SJCRH30 (cell line): ENCODE measurements around the gene HPCAL1. TPM values are rescaled to one million over a fixed set of nuclear protein-coding genes. Genes with fewer than 3 reads are reported as not detected.
A peak's percentile ranks its signal among the peaks of the same experiment; 100 is the strongest.

ENCODE experiments used
- DNase-seq, 2 experiments: peaks; one replicate each; pipeline ENCODE4 v3.0.0-alpha.2; 2015 to 2020
- H3K27ac ChIP-seq: fragments of 250-450 bp; sonication (Bioruptor Pico); 2 replicates; pipeline ENCODE4 v1.5.1; 2020; ENCODE audit warnings: mild to moderate bottlenecking, moderate library complexity
- H3K27me3 ChIP-seq: fragments of 250-450 bp; sonication (Bioruptor Pico); 2 replicates; pipeline ENCODE4 v1.5.1; 2020; ENCODE audit warnings: mild to moderate bottlenecking, moderate library complexity
- H3K36me3 ChIP-seq: fragments of 250-450 bp; sonication (Bioruptor Pico); 2 replicates; pipeline ENCODE4 v1.5.1; 2020; ENCODE audit warnings: mild to moderate bottlenecking, moderate library complexity
- H3K4me1 ChIP-seq: fragments of 250-450 bp; sonication (Bioruptor Pico); 2 replicates; pipeline ENCODE4 v1.5.1; 2020; ENCODE audit warnings: mild to moderate bottlenecking, moderate library complexity
- H3K4me3 ChIP-seq: fragments of 250-450 bp; sonication (Bioruptor Pico); 2 replicates; pipeline ENCODE4 v1.5.1; 2020; ENCODE audit warnings: mild to moderate bottlenecking, moderate library complexity
- H3K9me3 ChIP-seq: fragments of 250-450 bp; sonication (Bioruptor Pico); replicated peaks from 2 replicates; pipeline ENCODE4 v1.5.1; 2020; ENCODE audit warnings: mild to moderate bottlenecking, moderate library complexity
- total RNA-seq: library from RNA; depleted of rRNA; stranded (reverse); fragments of >200 nt; shearing (Covaris generic); gene quantifications from 2 replicates; pipeline ENCODE4 v1.2.3, GENCODE V29; 2014

The HPCAL1 gene
- total RNA-seq, 1 experiment from 2014 or later, result 52.4 TPM

DNA sequence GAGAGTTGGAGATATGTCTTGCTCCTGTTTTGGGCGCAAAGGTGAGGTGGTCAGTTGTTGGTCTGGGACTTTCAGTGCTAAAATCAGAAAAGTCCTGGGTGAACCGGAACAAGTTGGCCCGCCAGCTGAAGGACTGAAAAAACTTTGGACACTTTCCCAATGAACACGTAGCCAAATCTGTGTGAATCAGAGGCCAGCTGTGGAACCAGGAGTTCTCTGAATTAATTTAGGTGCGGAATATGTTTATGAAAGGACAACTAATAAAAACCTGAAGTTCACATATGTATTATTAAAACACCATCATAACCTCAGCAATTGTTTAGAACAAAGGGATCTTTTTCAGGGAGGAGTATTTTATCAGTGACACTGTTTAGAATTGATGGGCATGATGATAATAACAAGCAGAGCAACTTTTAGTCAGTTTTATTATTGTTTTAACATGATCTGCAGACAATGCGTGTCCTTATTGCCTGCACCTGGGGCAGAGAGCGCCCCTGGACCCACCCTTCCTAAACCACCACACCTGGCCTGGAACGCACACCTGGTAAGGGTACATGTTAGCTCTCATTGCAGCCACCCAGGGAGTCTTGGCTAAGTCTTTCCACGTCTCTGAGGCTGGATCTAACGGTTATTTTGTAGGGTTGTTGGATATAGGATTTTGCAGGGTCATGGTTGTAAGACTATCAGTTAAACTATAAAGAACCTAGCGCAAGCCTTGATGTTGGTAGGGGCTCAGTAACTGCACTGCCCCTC, 155.3 kb downstream of the HPCAL1 start:
- H3K27ac ChIP-seq, result no peak overlapping the region
- H3K4me3 ChIP-seq, result no peak overlapping the region
- H3K27me3 ChIP-seq, result no peaks in the 10 kb centered on the region
- no peak for DNase-seq
- peaks cover 35% of the 10 kb centered on the region for H3K4me1 ChIP-seq
- no peaks in the 10 kb centered on the region for H3K36me3 ChIP-seq
- no peaks in the 10 kb centered on the region for H3K9me3 ChIP-seq

DNA sequence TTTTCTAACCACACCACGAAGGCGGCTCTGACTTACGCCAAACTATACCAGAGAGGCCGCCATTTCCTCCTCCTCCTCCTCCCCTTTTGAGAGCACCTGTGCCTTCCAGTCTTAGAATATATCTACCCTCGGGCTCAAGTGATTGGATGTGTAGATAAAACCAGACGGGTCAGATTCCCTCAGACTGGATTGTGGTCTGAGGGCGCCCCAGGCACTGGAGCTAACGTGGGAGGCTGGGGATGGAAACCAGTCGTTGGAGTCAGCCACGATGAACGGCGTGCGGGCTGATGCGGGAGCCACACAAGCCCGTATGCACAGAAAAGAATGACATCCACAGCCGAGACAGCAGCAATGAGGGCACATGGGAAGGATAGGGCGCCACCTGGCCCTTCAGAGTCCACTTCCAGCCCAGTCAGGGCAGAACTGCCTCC, 157.7 kb downstream of the HPCAL1 start:
- Histone ChIP-seq H3K27me3 (no peaks in the 10 kb centered on the region), H3K9me3 (no peaks in the 10 kb centered on the region), H3K4me3 (no peak overlapping the region), H3K36me3 (no peaks in the 10 kb centered on the region), H3K27ac (peak overlapping the region; percentile 36), H3K4me1 (peaks cover 28% of the 10 kb centered on the region)
- DNase-seq, result peak; percentile 87 to 95

DNA sequence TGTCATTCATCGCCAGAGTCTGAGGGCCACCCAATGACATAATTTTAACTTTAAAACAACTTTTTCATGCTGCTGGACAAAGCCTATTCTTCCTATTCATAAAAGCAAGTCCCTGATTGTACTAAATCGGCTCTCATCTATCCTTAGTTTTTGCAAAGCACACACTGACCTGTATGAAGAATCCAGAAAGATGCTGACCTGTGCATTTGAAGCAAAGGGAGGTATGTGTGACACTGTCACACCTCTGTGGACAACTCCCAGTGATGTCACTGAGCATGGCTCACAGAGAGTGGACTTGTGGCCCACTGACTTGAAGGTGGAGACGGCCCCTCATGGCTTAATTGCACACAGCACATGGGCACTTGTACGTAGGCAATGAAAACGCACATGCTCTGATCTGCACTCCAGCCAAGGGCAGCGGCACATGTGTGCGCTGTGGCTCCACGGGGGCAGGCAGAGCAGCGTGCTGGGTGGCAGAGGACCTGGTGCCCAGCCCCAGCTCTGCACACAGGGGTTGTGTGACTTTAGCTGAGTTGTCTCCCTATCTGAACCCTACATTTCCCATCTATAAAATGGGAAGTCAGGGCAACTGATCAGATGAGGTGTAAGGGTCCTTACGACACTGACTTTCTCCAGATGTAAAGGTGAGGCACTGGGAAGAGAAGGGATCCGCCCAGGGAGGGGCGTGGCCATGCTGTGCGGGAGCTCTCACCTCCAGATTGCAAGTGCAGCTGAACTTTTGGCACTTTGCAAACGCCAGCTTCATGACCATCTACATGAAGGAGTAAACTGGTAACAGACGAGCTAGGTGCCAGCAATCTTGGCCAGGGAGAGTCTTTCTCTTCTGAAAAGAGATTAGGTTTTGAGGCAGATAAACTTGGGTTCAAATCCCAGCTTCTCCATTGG, 159.7 kb downstream of the HPCAL1 start:
- no peaks in the 10 kb centered on the region for H3K36me3 ChIP-seq
- DNase-seq, result no peak
- no peaks in the 10 kb centered on the region for H3K27me3 ChIP-seq
- no peaks in the 10 kb centered on the region for H3K9me3 ChIP-seq
- H3K27ac ChIP-seq, result no peak overlapping the region
- peaks cover 28% of the 10 kb centered on the region for H3K4me1 ChIP-seq
- no peak overlapping the region for H3K4me3 ChIP-seq

DNA sequence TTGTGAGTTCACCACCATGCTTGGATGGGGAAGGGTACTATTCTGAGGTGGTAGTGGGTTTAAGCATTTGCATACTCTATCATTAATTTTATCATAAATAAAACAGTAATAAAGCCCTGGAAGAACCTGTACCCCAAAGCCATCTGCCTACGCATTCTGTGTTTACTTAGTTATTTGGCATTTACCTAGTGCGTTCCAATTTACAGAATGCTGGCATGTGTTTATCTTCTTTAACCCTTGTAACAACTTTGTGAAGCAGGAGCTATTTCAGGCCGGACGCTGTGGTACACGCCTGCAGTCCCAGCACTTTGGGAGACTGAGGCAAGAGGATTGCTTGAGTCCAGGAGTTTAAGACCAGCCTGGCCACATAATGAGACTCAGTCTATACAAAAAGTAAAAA, 163.2 kb downstream of the HPCAL1 start:
- H3K27ac ChIP-seq, result no peak overlapping the region
- no peak for DNase-seq
- no peaks in the 10 kb centered on the region for H3K27me3 ChIP-seq
- H3K9me3 ChIP-seq, result no peaks in the 10 kb centered on the region
- no peaks in the 10 kb centered on the region for H3K36me3 ChIP-seq
- H3K4me1 ChIP-seq, result peaks cover 20% of the 10 kb centered on the region
- no peak overlapping the region for H3K4me3 ChIP-seq

DNA sequence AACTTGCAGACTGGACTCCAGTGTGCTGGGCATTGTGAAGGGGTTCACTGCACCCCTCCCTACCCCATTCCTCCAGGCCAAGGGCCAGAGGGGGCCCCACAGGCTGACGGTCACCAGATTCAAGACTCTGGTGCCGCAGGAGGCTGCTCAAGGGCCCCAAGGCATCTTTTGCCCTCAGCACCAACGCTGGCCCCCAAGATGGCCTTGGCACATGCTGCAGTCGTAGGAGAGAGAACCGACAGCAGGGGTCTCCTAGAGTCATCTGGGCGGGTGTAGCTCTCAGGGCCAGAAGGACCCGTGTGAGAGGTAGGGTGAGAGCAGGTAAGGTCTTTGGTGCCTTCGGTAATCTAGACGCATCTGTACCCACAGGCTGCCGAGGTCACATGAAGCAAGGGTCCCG, 164.1 kb downstream of the HPCAL1 start:
- no peak overlapping the region for H3K27ac ChIP-seq
- H3K27me3 ChIP-seq, result no peaks in the 10 kb centered on the region
- peaks cover 11% of the 10 kb centered on the region for H3K4me1 ChIP-seq
- DNase-seq, result no peak
- H3K4me3 ChIP-seq, result no peak overlapping the region
- H3K9me3 ChIP-seq, result no peaks in the 10 kb centered on the region
- H3K36me3 ChIP-seq, result no peaks in the 10 kb centered on the region

DNA sequence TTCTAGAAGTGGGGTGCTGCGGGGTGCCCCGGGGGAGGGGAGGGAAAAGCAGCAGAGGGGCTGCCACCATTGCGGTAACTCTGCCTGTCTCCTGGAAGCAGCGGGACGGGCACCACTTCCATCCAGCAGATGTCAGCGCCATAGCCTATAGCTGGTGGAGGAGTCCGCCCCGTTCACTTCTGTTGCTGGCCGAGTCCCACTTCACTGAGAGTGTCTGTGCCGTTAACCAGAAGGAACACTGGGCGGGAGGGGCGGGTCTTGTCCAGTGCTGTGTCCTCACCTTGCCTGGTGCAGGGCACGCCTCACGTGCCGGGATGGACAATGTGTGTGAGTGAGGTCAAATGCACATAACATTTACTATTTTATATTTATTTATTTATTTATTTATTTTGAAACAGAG, 164.7 kb downstream of the HPCAL1 start:
- Histone ChIP-seq H3K27ac (no peak overlapping the region), H3K9me3 (no peaks in the 10 kb centered on the region), H3K4me1 (peaks cover 15% of the 10 kb centered on the region), H3K27me3 (no peaks in the 10 kb centered on the region), H3K36me3 (no peaks in the 10 kb centered on the region), H3K4me3 (no peak overlapping the region)
- DNase-seq, result no peak

DNA sequence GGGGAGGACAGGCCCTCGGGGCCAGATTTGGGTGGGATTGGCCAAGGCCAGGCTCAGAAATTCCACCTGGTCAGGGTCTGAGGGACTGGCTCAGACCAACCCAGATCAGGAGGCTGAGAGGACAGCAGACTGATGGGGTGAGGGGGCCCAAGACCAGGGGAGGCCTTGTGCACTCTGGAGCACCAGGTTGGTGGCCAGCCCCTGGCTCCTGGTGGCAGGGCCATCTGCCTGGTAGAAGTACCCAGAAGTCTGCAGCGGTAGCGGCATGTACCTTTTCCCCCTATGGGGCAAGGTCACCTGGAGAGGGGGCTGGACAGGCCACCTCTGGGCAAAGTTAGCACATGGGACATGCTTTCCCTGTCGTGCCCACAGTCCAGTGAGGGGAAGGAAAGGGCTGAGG, 166.6 kb downstream of the HPCAL1 start:
- no peak overlapping the region for H3K4me3 ChIP-seq
- no peak overlapping the region for H3K27ac ChIP-seq
- DNase-seq, result no peak
- H3K9me3 ChIP-seq, result no peaks in the 10 kb centered on the region
- no peaks in the 10 kb centered on the region for H3K27me3 ChIP-seq
- H3K36me3 ChIP-seq, result no peaks in the 10 kb centered on the region
- H3K4me1 ChIP-seq, result peaks cover 15% of the 10 kb centered on the region

DNA sequence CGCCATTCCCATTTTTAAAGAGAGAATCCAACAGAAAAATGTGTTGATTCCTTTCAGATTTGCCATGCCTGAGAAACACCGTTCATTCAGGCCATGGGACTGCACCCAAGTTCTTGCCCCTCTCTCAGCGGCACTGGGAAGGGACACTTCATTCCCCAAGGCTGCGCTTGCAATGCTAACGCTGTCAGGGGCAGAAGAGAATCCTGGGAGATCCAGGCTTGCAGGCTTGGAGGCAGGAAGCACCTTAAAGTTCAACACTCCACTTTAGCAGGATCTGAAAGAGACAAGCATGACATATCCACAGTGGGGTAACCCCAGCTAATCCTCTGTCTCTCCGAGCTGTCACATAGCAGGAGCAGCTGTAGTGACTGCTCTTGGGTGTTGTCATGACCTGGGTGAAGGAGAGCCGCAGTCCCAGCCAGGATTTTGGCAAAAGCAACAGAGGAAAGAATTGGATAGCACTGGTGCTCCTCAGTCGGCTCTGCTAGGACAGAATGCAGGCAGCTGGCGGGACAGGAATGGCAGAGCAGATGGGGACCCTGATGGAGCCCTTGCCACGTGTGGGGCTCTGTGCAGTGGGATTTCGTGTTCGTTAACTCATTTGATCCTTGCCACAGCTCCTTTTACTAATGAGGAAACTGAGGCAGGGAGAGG, 167.4 kb downstream of the HPCAL1 start:
- no peaks in the 10 kb centered on the region for H3K9me3 ChIP-seq
- peak; percentile 68 to 84 for DNase-seq
- H3K27me3 ChIP-seq, result no peaks in the 10 kb centered on the region
- H3K27ac ChIP-seq, result no peak overlapping the region
- H3K36me3 ChIP-seq, result no peaks in the 10 kb centered on the region
- no peak overlapping the region for H3K4me3 ChIP-seq
- H3K4me1 ChIP-seq, result peaks cover 15% of the 10 kb centered on the region

DNA sequence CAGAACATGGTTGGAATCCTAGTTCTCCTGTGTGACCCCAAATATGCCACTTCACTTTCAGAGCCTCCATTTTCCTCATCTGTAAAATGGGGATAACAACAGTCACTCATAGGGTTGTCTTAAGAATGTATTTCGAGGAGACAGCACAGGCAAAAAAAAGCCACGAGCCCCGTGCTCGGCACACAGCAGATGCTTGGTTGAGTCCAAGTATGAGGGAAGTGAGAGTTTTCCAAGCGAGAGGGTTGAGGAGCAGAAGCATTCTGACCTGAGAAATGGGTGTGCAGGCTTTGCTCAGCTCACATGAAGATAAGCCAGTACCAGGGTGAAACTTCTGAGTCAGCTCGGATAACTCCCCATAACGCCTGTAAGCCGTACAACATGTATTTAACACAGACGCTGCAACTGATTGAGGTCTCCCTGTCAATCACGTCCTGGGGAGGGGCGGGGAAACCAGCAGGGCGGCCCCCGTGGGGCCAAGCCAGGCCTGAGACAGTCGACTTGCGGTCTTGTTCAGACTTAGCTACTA, 168.4 kb downstream of the HPCAL1 start:
- Histone ChIP-seq H3K9me3 (no peaks in the 10 kb centered on the region), H3K4me1 (peaks cover 15% of the 10 kb centered on the region), H3K27ac (no peak overlapping the region), H3K36me3 (no peaks in the 10 kb centered on the region), H3K27me3 (no peaks in the 10 kb centered on the region), H3K4me3 (no peak overlapping the region)
- no peak for DNase-seq

DNA sequence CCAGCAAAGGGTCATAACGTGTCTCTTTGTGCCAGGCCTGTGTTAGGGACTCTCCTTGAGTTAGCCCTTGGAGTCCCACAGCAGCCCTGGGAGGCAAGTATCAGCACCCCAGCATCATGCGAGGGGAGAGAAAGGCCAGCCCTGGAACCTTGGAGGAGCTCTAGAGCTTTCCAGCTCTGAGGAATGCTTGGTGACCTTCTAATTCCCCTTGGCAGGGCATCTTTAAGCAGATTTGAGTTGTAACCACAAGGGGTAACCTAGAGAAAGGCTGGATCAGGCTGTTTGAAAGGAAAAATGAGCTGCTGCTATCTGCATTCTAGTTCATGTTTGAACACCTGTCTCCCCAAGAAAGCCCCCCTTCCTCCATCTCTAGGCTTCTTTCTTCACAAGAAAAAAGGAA, 169.3 kb downstream of the HPCAL1 start:
- Histone ChIP-seq H3K4me1 (peaks cover 15% of the 10 kb centered on the region), H3K27me3 (no peaks in the 10 kb centered on the region), H3K27ac (no peak overlapping the region), H3K4me3 (no peak overlapping the region), H3K36me3 (no peaks in the 10 kb centered on the region), H3K9me3 (no peaks in the 10 kb centered on the region)
- peak in 1 of 2 experiments; percentile 50 for DNase-seq

DNA sequence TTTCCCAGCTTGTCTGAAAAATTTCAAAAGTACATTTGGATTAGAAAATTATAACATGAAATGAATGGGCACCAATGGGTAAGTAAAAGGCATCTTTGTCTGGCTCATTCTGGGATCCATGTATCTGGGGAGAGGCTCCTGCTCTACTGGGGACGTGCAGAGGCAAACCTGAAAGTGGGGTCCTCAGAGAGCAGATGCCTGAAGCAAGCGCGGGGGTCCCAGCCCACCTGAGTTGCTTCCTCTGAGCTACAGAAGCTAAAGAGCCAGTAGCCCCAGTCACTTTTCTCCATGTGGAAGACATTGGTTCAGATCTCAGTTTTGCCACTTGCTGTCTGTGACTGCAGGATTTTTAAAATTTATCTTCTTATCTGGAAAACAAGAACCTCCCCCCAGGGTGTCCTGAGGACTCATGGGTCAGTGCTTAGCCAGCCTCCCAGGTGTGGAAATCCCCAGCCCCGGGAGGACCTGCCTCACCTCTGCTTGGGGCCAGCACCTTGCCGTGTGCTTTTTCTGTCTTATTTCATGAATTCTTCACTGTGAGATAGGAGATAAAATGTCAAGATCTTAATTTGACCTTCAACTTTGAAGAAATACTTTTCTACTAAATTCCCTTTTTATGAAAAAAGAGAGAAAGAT, 170.5 kb downstream of the HPCAL1 start:
- H3K27me3 ChIP-seq, result no peaks in the 10 kb centered on the region
- no peak for DNase-seq

DNA sequence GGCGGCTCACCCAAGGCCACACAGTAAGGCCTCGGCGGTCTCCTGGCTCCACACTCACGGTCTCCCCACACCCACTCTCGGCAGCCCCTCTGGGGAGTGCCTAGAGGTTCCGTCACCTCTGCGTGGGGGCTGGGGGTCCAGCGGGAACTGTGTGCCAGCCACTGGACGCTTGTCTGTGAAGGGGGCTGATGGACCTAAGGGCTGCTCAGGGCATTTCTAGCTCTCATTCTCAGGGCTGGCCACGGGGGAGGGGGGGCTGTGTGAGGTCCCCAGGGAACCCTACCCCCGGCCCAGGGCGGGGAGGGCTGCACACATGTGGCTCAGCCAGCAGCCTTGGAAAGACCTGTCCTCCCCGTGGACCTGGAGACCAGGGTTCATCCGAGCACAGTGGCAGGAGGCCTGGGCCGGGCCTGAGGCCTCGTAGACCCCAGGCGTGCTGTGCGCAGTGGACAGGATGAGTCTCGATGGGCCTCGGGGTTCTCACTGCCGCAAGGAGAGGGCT, 172.6 kb downstream of the HPCAL1 start:
- no peak for DNase-seq
- Histone ChIP-seq H3K4me3 (no peak overlapping the region), H3K27ac (no peak overlapping the region), H3K9me3 (no peaks in the 10 kb centered on the region), H3K36me3 (no peaks in the 10 kb centered on the region), H3K4me1 (peaks cover 38% of the 10 kb centered on the region), H3K27me3 (no peaks in the 10 kb centered on the region)

More for the DNA sequence above, 170.5 kb downstream of the HPCAL1 start:
- Histone ChIP-seq H3K27ac (no peak overlapping the region), H3K9me3 (no peaks in the 10 kb centered on the region), H3K36me3 (no peaks in the 10 kb centered on the region), H3K4me1 (peaks cover 27% of the 10 kb centered on the region), H3K4me3 (no peak overlapping the region)

DNA sequence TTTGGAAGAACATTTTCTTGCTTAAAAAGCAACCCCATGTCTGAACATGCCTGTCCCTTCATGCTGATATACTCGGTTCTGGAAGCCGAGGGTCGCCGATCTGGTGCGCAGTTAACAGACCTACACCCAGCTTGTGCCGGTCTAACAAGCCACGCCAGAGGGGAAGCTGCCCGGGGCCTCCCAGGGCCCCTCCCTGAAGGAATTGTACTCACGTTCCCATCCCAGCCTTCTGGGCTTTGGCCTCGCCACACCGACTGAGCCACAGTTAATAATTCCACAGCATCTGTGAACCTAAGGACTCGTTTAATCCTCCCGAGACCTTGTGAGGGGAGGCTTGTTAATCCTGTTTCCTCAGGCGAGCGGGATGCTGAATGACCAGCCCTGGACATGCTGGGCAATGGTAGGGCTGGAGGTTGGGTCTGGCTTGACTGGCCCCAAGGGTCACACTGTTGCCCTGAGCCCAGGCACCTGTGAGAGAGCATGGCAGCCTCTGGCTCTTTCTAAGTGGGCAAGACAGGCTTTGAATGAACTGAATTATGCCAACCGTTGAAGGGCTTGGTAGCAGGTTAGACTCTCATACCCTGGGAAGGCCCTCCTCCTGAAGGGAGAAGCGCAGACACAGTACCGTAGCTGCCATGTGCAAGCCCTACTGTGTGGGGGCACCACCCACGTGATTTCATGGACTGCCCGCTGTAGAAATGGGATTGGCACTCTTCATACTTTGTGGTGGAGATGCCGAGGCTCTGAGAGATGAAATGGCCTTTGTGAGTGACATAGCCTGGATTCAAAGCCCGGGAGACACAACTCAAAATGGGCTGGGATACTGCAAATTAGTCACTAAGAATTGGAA, 173.3 kb downstream of the HPCAL1 start:
- no peak for DNase-seq
- no peak overlapping the region for H3K4me3 ChIP-seq
- H3K27me3 ChIP-seq, result no peaks in the 10 kb centered on the region
- H3K4me1 ChIP-seq, result peaks cover 34% of the 10 kb centered on the region
- no peaks in the 10 kb centered on the region for H3K36me3 ChIP-seq
- no peaks in the 10 kb centered on the region for H3K9me3 ChIP-seq
- no peak overlapping the region for H3K27ac ChIP-seq
